Thyroid gland (tissue), 4 donors: ENCODE data around the gene TEX9.

Experiments used
- CTCF ChIP-seq, 6 experiments: fragments of 200-600 bp in 3 of 6; fragments of 450-650 bp in 3 of 6; sonication (generic) in 3 of 6; IDR thresholded peaks; one replicate each; pipeline ENCODE4 v1.5.1; 2016 to 2019; ENCODE audit warnings: antibody characterized with exemption in 6 of 6, mild to moderate bottlenecking in 2 of 6, inconsistent platforms in 1 of 6, moderate library complexity in 1 of 6
- POLR2A ChIP-seq, 2 donors: fragments of 450-650 bp; IDR thresholded peaks; one replicate each; pipeline ENCODE4 v1.6.1; 2017; ENCODE audit warnings: antibody characterized with exemption in 2 of 2, mild to moderate bottlenecking in 2 of 2, moderate library complexity in 1 of 2

DNA sequence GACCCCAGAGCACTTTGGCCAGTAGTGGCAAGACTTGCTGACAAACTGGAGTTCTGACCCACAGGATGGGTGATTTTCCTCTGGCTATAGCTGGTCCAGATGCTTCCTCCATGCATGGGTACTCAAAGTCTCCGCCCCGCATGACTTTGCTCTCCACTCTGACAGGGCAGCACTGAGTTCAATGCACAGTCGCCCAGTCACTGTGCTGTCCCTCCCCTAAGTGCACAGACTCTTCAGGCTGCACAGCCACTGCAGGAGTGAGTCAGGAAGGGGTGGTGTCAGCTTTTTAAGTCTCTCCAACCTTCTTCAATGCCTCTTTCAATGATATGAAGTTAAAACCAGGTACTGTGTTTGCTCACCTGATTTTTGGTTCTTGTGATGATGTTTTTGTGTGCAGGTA, 17.8 kb downstream of the TEX9 start:
- no peak for TF ChIP-seq CTCF (IDR thresholded peaks at IDR 0.05)
- no peak for TF ChIP-seq POLR2A (IDR thresholded peaks at IDR 0.05)
